K562 (cell line): ENCODE measurements around the gene CD151. TPM values are rescaled to one million over a fixed set of nuclear protein-coding genes. Genes with fewer than 3 reads are reported as not detected.

Experiments
- CBX2 ChIP-seq: fragments of 200-600 bp; sonication (generic); IDR thresholded peaks from one replicate; pipeline ENCODE4 v1.6.1; 2012; ENCODE audit warnings: mild to moderate bottlenecking, low read length, inconsistent platforms; ENCODE audit not compliant: insufficient read depth, poor library complexity, severe bottlenecking
- CHD1 ChIP-seq: fragments of 200-600 bp; sonication (generic); IDR thresholded peaks from one replicate; pipeline ENCODE4 v1.6.1; 2012; ENCODE audit warnings: mild to moderate bottlenecking, moderate library complexity, low read length, inconsistent platforms
- CTBP1 ChIP-seq: fragments of 450-650 bp; IDR thresholded peaks from 2 replicates; pipeline ENCODE4 v1.6.1; 2016; ENCODE audit warnings: borderline replicate concordance
- ELF1 ChIP-seq: fragments of 200-800 bp; sonication (Bioruptor generic); IDR thresholded peaks from 2 replicates; pipeline ENCODE4 v1.6.1; 2016; ENCODE audit warnings: missing genetic modification characterization, missing compliant biosample characterization
- OTX1 ChIP-seq: fragments of 450-650 bp; formaldehyde crosslinking; IDR thresholded peaks from 2 replicates; pipeline ENCODE4 v1.4.0; 2022; ENCODE audit warnings: mild to moderate bottlenecking
- TEAD1 ChIP-seq, 2 experiments: fragments of 450-650 bp in 1 of 2; sonication (generic) in 1 of 2; formaldehyde crosslinking; IDR thresholded peaks; 2 replicates each; pipeline versions ENCODE4 v1.4.0 to v1.8.0; 2020 to 2022; ENCODE audit warnings: mild to moderate bottlenecking in 2 of 2, missing genetic modification reagents in 1 of 2
- ZNF584 ChIP-seq: fragments of 200-800 bp; sonication (Bioruptor generic); IDR thresholded peaks from 2 replicates; pipeline ENCODE4 v1.6.1; 2016; ENCODE audit warnings: low read depth, mild to moderate bottlenecking, missing genetic modification characterization, missing compliant biosample characterization
- ZNF785 ChIP-seq: fragments of 250-450 bp; sonication (Bioruptor Pico); IDR thresholded peaks from 2 replicates; pipeline ENCODE4 v1.4.0; 2020; ENCODE audit warnings: mild to moderate bottlenecking
- polyA plus RNA-seq, 8 experiments: library from polyadenylated mRNA; depleted of rRNA in 4 of 8; stranded (reverse) in 5 of 8; unstranded in 3 of 8; fragments of >200 nt; fragmentation: Nextera tagmentation in 2 of 8; fragmentation: Illumina TruSeq in 1 of 8; extraction: Ambion mirVana in 2 of 8; extraction: Trizol in 1 of 8; gene quantifications; 2 replicates each; pipeline versions ENCODE4 v1.2.1 to v1.2.3, GENCODE V29; 2011 to 2014; ENCODE audit warnings: inconsistent platforms in 1 of 8, missing spikeins in 1 of 8
- total RNA-seq, 7 experiments: library from RNA; depleted of rRNA in 6 of 7; stranded (reverse); fragments of >200 nt in 6 of 7; fragmentation: Illumina TruSeq in 2 of 7; extraction: Trizol in 2 of 7; gene quantifications; 2 replicates each; pipeline versions ENCODE4 v1.2.1 to v1.2.3, GENCODE V29; 2011 to 2021; ENCODE audit warnings: low replicate concordance in 1 of 7
- TF ChIP-seq, protein P1 (sequence below): fragments of 450-650 bp; IDR thresholded peaks from 2 replicates; pipeline ENCODE4 v1.6.1; 2016; ENCODE audit warnings: mild to moderate bottlenecking, moderate library complexity
- TF ChIP-seq, protein P2 (sequence below): fragments of 250-450 bp; sonication (Bioruptor Pico); IDR thresholded peaks from 2 replicates; pipeline ENCODE4 v1.8.0; 2021; ENCODE audit warnings: mild to moderate bottlenecking, moderate library complexity
- TF ChIP-seq, protein P3 (sequence below): sonication (generic); formaldehyde crosslinking; IDR thresholded peaks from 2 replicates; pipeline ENCODE4 v1.8.1; 2022; ENCODE audit warnings: missing genetic modification reagents
- TF ChIP-seq, protein P4 (sequence below): IDR thresholded peaks from 2 replicates; pipeline ENCODE4 v1.6.1; 2016; ENCODE audit warnings: missing genetic modification characterization, missing compliant biosample characterization

The CD151 gene
- total and polyA plus RNA-seq, 9 of the 15 experiments (the other 6 are each of a cell fraction or from before 2014, with no cell fraction given): 2.3 to 187 (median 140) TPM

- TF ChIP-seq CHD1 (no peak), CBX2 (no peak), TEAD1 (CRISPR knock-in tag; IDR thresholded peaks at IDR 0.05) (no peak), ELF1 (tag) (0 out of 2 replicates have a peak, but pooled peaks have one; percentile 43), CTBP1 (peak; percentile 14; the same call in 1 of the 2 replicates), ZNF584 (no peak), OTX1 (CRISPR knock-in tag) (no peak), ZNF785 (CRISPR knock-in tag) (no peak)
- TF ChIP-seq, protein P1, sequence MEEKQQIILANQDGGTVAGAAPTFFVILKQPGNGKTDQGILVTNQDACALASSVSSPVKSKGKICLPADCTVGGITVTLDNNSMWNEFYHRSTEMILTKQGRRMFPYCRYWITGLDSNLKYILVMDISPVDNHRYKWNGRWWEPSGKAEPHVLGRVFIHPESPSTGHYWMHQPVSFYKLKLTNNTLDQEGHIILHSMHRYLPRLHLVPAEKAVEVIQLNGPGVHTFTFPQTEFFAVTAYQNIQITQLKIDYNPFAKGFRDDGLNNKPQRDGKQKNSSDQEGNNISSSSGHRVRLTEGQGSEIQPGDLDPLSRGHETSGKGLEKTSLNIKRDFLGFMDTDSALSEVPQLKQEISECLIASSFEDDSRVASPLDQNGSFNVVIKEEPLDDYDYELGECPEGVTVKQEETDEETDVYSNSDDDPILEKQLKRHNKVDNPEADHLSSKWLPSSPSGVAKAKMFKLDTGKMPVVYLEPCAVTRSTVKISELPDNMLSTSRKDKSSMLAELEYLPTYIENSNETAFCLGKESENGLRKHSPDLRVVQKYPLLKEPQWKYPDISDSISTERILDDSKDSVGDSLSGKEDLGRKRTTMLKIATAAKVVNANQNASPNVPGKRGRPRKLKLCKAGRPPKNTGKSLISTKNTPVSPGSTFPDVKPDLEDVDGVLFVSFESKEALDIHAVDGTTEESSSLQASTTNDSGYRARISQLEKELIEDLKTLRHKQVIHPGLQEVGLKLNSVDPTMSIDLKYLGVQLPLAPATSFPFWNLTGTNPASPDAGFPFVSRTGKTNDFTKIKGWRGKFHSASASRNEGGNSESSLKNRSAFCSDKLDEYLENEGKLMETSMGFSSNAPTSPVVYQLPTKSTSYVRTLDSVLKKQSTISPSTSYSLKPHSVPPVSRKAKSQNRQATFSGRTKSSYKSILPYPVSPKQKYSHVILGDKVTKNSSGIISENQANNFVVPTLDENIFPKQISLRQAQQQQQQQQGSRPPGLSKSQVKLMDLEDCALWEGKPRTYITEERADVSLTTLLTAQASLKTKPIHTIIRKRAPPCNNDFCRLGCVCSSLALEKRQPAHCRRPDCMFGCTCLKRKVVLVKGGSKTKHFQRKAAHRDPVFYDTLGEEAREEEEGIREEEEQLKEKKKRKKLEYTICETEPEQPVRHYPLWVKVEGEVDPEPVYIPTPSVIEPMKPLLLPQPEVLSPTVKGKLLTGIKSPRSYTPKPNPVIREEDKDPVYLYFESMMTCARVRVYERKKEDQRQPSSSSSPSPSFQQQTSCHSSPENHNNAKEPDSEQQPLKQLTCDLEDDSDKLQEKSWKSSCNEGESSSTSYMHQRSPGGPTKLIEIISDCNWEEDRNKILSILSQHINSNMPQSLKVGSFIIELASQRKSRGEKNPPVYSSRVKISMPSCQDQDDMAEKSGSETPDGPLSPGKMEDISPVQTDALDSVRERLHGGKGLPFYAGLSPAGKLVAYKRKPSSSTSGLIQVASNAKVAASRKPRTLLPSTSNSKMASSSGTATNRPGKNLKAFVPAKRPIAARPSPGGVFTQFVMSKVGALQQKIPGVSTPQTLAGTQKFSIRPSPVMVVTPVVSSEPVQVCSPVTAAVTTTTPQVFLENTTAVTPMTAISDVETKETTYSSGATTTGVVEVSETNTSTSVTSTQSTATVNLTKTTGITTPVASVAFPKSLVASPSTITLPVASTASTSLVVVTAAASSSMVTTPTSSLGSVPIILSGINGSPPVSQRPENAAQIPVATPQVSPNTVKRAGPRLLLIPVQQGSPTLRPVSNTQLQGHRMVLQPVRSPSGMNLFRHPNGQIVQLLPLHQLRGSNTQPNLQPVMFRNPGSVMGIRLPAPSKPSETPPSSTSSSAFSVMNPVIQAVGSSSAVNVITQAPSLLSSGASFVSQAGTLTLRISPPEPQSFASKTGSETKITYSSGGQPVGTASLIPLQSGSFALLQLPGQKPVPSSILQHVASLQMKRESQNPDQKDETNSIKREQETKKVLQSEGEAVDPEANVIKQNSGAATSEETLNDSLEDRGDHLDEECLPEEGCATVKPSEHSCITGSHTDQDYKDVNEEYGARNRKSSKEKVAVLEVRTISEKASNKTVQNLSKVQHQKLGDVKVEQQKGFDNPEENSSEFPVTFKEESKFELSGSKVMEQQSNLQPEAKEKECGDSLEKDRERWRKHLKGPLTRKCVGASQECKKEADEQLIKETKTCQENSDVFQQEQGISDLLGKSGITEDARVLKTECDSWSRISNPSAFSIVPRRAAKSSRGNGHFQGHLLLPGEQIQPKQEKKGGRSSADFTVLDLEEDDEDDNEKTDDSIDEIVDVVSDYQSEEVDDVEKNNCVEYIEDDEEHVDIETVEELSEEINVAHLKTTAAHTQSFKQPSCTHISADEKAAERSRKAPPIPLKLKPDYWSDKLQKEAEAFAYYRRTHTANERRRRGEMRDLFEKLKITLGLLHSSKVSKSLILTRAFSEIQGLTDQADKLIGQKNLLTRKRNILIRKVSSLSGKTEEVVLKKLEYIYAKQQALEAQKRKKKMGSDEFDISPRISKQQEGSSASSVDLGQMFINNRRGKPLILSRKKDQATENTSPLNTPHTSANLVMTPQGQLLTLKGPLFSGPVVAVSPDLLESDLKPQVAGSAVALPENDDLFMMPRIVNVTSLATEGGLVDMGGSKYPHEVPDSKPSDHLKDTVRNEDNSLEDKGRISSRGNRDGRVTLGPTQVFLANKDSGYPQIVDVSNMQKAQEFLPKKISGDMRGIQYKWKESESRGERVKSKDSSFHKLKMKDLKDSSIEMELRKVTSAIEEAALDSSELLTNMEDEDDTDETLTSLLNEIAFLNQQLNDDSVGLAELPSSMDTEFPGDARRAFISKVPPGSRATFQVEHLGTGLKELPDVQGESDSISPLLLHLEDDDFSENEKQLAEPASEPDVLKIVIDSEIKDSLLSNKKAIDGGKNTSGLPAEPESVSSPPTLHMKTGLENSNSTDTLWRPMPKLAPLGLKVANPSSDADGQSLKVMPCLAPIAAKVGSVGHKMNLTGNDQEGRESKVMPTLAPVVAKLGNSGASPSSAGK: no peak
- TF ChIP-seq, protein P2, sequence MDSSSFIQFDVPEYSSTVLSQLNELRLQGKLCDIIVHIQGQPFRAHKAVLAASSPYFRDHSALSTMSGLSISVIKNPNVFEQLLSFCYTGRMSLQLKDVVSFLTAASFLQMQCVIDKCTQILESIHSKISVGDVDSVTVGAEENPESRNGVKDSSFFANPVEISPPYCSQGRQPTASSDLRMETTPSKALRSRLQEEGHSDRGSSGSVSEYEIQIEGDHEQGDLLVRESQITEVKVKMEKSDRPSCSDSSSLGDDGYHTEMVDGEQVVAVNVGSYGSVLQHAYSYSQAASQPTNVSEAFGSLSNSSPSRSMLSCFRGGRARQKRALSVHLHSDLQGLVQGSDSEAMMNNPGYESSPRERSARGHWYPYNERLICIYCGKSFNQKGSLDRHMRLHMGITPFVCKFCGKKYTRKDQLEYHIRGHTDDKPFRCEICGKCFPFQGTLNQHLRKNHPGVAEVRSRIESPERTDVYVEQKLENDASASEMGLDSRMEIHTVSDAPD (CRISPR knock-in tag): no peak
- TF ChIP-seq, protein P3, sequence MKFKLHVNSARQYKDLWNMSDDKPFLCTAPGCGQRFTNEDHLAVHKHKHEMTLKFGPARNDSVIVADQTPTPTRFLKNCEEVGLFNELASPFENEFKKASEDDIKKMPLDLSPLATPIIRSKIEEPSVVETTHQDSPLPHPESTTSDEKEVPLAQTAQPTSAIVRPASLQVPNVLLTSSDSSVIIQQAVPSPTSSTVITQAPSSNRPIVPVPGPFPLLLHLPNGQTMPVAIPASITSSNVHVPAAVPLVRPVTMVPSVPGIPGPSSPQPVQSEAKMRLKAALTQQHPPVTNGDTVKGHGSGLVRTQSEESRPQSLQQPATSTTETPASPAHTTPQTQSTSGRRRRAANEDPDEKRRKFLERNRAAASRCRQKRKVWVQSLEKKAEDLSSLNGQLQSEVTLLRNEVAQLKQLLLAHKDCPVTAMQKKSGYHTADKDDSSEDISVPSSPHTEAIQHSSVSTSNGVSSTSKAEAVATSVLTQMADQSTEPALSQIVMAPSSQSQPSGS (CRISPR knock-in tag): no peak
- TF ChIP-seq, protein P4, sequence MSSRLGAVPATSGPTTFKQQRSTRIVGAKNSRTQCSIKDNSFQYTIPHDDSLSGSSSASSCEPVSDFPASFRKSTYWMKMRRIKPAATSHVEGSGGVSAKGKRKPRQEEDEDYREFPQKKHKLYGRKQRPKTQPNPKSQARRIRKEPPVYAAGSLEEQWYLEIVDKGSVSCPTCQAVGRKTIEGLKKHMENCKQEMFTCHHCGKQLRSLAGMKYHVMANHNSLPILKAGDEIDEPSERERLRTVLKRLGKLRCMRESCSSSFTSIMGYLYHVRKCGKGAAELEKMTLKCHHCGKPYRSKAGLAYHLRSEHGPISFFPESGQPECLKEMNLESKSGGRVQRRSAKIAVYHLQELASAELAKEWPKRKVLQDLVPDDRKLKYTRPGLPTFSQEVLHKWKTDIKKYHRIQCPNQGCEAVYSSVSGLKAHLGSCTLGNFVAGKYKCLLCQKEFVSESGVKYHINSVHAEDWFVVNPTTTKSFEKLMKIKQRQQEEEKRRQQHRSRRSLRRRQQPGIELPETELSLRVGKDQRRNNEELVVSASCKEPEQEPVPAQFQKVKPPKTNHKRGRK: no peak
Observed at GRCh38 chr11:832529-833113, at the start of gene CD151 (continued).
